A549 (cell line): ENCODE results near the gene ITGB3. TPM values are rescaled to one million over a fixed set of nuclear protein-coding genes. Genes with fewer than 3 reads are reported as not detected.

Experiments used
- ATAC-seq, 2 experiments: fragments of 200-7000 bp in 1 of 2; fragments of >200 bp in 1 of 2; cut with Nextera tagmentation in 1 of 2; cut with Tn5 transposase in 1 of 2; 3 replicates each; pipeline versions ENCODE4 v1.8.0 to v1.9.1; 2018 to 2020; ENCODE audit warnings: mild to moderate bottlenecking in 1 of 2, moderate library complexity in 1 of 2
- CTCF ChIA-PET: fragments of 300-600 bp; sonication (Branson Sonifier 250); formaldehyde crosslinking; extraction: SDS; loops from one replicate; lab custom pipeline; 2021; ENCODE audit warnings: antibody characterized with exemption, inconsistent platforms; lab: Yijun Ruan, JAX
- POLR2A ChIA-PET: fragments of 350-600 bp; formaldehyde crosslinking; extraction: SDS; loops from one replicate; lab custom pipeline; 2021; ENCODE audit warnings: antibody characterized with exemption, inconsistent platforms; lab: Yijun Ruan, JAX
- DNase-seq, 2 experiments: peaks; one replicate each; pipeline versions ENCODE4 v3.0.0 to v3.0.0-alpha.2; 2011 to 2016; ENCODE audit warnings: low read depth in 1 of 2, low spot score in 1 of 2
- FAIRE-seq: peaks from 2 replicates; lab custom pipeline; 2011; peaks lifted over from hg19 to GRCh38; lab: Jason Lieb, UNC
- H3K27ac ChIP-seq, 2 experiments: fragments of >200 bp; sonication (Bioruptor Twin); formaldehyde crosslinking; 3 replicates each; pipeline ENCODE4 v1.5.1; 2016 to 2017
- H3K4me1 ChIP-seq: fragments of >200 bp; sonication (Bioruptor Twin); formaldehyde crosslinking; 3 replicates; pipeline ENCODE4 v1.6.1; 2016
- H3K4me2 ChIP-seq: fragments of >200 bp; sonication (Bioruptor Twin); formaldehyde crosslinking; 3 replicates; pipeline ENCODE4 v1.6.1; 2016
- H3K4me3 ChIP-seq: fragments of >200 bp; sonication (Bioruptor Twin); formaldehyde crosslinking; 3 replicates; pipeline ENCODE4 v1.5.1; 2016
- H3K9me3 ChIP-seq: fragments of >200 bp; sonication (Bioruptor Twin); formaldehyde crosslinking; 3 replicates; pipeline ENCODE4 v1.6.1; 2016
- BHLHE40 ChIP-seq: IDR thresholded peaks from 2 replicates; pipeline ENCODE4 v1.6.1; 2012; ENCODE audit warnings: low read depth, low read length, inconsistent platforms
- CHD4 ChIP-seq: fragments of 200-600 bp; sonication (generic); IDR thresholded peaks from 2 replicates; pipeline ENCODE4 v1.6.1; 2016; ENCODE audit warnings: antibody characterized with exemption, mild to moderate bottlenecking, borderline replicate concordance
- FOSL2 ChIP-seq, 2 experiments: fragments of 450-650 bp in 1 of 2; fragments of >200 bp in 1 of 2; sonication (Bioruptor Twin) in 1 of 2; formaldehyde crosslinking; IDR thresholded peaks; 2 replicates each; pipeline versions ENCODE4 v1.5.0 to v1.6.1; 2016 to 2020; ENCODE audit warnings: mild to moderate bottlenecking in 1 of 2, moderate library complexity in 1 of 2
- GATA3 ChIP-seq: IDR thresholded peaks from 2 replicates; pipeline ENCODE4 v1.6.1; 2012; ENCODE audit warnings: borderline replicate concordance
- HOXB13 ChIP-seq: fragments of 250-450 bp; sonication (Bioruptor Pico); IDR thresholded peaks from 2 replicates; pipeline ENCODE4 v1.5.0; 2020; ENCODE audit warnings: low read depth, mild to moderate bottlenecking, moderate library complexity
- HOXB5 ChIP-seq: fragments of 250-450 bp; sonication (Bioruptor Pico); IDR thresholded peaks from 2 replicates; pipeline ENCODE4 v1.5.0; 2020; ENCODE audit warnings: mild to moderate bottlenecking, moderate library complexity
- JUNB ChIP-seq: fragments of >200 bp; sonication (Bioruptor Twin); formaldehyde crosslinking; IDR thresholded peaks from 2 replicates; pipeline ENCODE4 v1.6.1; 2016
- MAFK ChIP-seq: fragments of 450-650 bp; IDR thresholded peaks from 2 replicates; pipeline ENCODE4 v1.6.1; 2014; ENCODE audit not compliant: partially characterized antibody
- MAZ ChIP-seq: fragments of 150-350 bp; IDR thresholded peaks from 2 replicates; pipeline ENCODE4 v1.6.1; 2014; ENCODE audit warnings: antibody characterized with exemption, low read depth, low read length, borderline replicate concordance
- MYC ChIP-seq: IDR thresholded peaks from 2 replicates; pipeline ENCODE4 v1.6.1; 2012; ENCODE audit warnings: mild to moderate bottlenecking, inconsistent platforms, low read length, improper control_type of control experiment, borderline replicate concordance
- RAD21 ChIP-seq, 2 experiments: fragments of >200 bp in 1 of 2; sonication (Bioruptor Twin) in 1 of 2; formaldehyde crosslinking in 1 of 2; IDR thresholded peaks in 1 of 2; conservative IDR thresholded peaks in 1 of 2; 2 replicates in 1 of 2; 3 replicates in 1 of 2; pipeline ENCODE4 v1.6.1; 2012 to 2018; ENCODE audit warnings: inconsistent platforms in 1 of 2
- RARB ChIP-seq: fragments of 250-450 bp; sonication (Bioruptor Pico); IDR thresholded peaks from 2 replicates; pipeline ENCODE4 v1.8.0; 2021; ENCODE audit warnings: mild to moderate bottlenecking, moderate library complexity
- RCOR1 ChIP-seq: fragments of 150-350 bp; IDR thresholded peaks from 2 replicates; pipeline ENCODE4 v1.6.1; 2014; ENCODE audit warnings: antibody characterized with exemption, low read length, low read depth
- RFX5 ChIP-seq: fragments of 450-650 bp; IDR thresholded peaks from 2 replicates; pipeline ENCODE4 v1.7.1; 2014; ENCODE audit warnings: antibody characterized with exemption, mild to moderate bottlenecking, moderate library complexity
- WGBS: methylation state at CpG from one replicate; pipeline ENCODE4 v1.1.6; 2017; ENCODE audit errors: missing lambda C conversion rate; 5-methylcytosine and 5-hydroxymethylcytosine counted together
- polyA plus RNA-seq, 4 experiments: library from polyadenylated mRNA; depleted of rRNA in 3 of 4; stranded (reverse); fragments of >200 nt; fragmentation: RNase III in 1 of 4; extraction: RNeasy Plus Mini Kit Qiagen cat#74134 plus additional on column Dnase treatment in 1 of 4; gene quantifications; 2 replicates in 3 of 4; 3 replicates in 1 of 4; pipeline ENCODE4 v1.2.3, GENCODE V29; 2011 to 2017
- TF ChIP-seq, protein P1 (sequence below): IDR thresholded peaks from 2 replicates; pipeline ENCODE4 v1.6.1; 2012
- TF ChIP-seq, protein P2 (sequence below): IDR thresholded peaks from 2 replicates; pipeline ENCODE4 v1.6.1; 2012; ENCODE audit warnings: low read depth, borderline replicate concordance
- TF ChIP-seq, protein P3 (sequence below): fragments of 250-450 bp; sonication (Bioruptor Pico); IDR thresholded peaks from 2 replicates; pipeline ENCODE4 v1.5.0; 2020; ENCODE audit warnings: low read depth, mild to moderate bottlenecking, moderate library complexity
- TF ChIP-seq, protein P4 (sequence below): fragments of >200 bp; sonication (Bioruptor Twin); formaldehyde crosslinking; IDR thresholded peaks from 2 replicates; pipeline ENCODE4 v1.6.1; 2016

Gene ITGB3
- polyA plus RNA-seq, 2 of the 4 experiments (the other 2 are of a cell fraction), result 0.34 to 5.0 TPM

DNA sequence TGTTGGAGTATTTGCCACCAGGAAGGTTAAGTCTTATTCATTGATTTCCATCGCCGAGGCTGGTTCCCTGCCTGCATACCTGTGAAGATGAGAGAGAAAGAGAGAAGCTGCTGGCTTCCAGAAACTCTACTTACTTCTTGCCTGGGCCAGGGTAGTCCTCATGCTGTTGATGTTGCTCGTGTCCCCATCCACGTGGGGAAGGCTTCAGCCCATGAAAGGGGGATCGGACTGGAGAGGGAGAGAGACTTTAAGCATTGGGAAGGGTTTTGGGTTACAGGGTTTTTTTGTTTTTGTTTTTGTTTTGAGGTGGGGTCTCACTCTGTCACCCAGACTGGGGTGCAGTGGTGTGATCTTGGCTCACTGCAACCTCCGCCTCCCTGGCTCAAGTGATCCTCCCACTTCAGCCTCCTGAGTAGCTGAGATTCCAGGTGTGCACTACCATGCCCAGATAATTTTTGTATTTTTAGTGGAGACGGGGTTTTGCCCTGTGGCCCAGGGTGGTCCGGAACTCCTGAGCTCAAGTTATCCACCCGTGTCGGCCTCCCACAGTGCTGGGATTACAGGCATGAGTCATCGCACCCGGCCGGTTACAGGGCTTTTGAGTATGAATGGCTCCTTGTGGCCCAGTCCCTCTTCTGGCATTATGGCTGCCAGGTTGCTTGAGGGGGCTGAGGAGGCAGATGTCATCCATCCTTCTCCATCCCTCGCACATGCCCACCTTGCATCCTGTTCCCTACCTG lies 26.6 kb downstream of the ITGB3 start:
- Histone ChIP-seq H3K9me3 (no peaks in the 10 kb centered on the region), H3K4me1 (peaks cover 12% of the 10 kb centered on the region; the same call in 2 of the 3 replicates), H3K4me3 (no peak overlapping the region), H3K27ac (peak overlapping the region in 1 of 2 experiments; percentile 40; a peak in 1 of 6 replicates), H3K4me2 (no peak overlapping the region)
- DNase-seq (no peak), FAIRE-seq (no peak), ATAC-seq (no peak)
- POLR2A ChIA-PET, result no interaction called here
- CTCF ChIA-PET, result interaction anchor here (0.6 to 1.4 kb wide), 4 partner anchors 9 to 409 kb away, joined by 3 to 4 read pairs (median 3); no protein-coding TSS in a partner anchor
- TF ChIP-seq FOSL2 (IDR thresholded peaks at IDR 0.05), result no peak
- peak; percentile 46; the same call in 1 of the 2 replicates for TF ChIP-seq FOSL2 (CRISPR knock-in tag; IDR thresholded peaks at IDR 0.05)
- no peak for TF ChIP-seq RAD21 (conservative IDR thresholded peaks at IDR 0.05 in 1 of 2, IDR thresholded peaks at IDR 0.05 in 1 of 2)
- WGBS, result 79% methylated on average over 14 of the region's 14 CpGs

DNA sequence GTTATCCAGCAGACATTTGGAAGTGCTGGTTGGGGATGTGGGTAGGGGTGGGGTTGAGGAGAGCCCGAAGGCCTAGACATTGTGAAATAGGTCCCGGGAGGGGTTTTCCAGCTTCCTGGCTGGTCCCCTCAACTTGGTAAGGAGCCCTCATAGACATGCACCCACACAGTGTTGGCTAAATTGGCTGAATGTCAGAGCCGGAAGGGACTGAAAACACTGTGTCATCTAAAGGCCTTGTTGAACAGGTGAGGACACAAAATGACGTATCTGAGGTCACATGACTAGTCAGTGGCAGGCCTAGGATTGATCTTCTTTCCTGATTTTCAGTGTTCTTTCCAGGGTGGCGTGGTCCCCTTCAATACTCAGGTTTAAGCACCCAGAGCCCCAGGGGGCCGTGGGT lies 27.6 kb downstream of the ITGB3 start:
- DNase-seq (no peak), FAIRE-seq (no peak), ATAC-seq (no peak)
- no peak overlapping the region for H3K4me2 ChIP-seq
- ChIA-PET POLR2A (no interaction called here), CTCF (interaction anchor here (1.0 to 1.3 kb wide), 2 partner anchors 8 to 15 kb away, joined by 3 to 4 read pairs; no protein-coding TSS in a partner anchor)
- TF ChIP-seq, protein P1, sequence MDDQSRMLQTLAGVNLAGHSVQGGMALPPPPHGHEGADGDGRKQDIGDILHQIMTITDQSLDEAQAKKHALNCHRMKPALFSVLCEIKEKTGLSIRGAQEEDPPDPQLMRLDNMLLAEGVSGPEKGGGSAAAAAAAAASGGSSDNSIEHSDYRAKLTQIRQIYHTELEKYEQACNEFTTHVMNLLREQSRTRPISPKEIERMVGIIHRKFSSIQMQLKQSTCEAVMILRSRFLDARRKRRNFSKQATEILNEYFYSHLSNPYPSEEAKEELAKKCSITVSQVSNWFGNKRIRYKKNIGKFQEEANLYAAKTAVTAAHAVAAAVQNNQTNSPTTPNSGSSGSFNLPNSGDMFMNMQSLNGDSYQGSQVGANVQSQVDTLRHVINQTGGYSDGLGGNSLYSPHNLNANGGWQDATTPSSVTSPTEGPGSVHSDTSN, result no peak
- TF ChIP-seq, protein P2, sequence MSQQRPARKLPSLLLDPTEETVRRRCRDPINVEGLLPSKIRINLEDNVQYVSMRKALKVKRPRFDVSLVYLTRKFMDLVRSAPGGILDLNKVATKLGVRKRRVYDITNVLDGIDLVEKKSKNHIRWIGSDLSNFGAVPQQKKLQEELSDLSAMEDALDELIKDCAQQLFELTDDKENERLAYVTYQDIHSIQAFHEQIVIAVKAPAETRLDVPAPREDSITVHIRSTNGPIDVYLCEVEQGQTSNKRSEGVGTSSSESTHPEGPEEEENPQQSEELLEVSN, result no peak
- TF ChIP-seq MAZ, result no peak
- TF ChIP-seq FOSL2 (IDR thresholded peaks at IDR 0.05), result no peak
- TF ChIP-seq FOSL2 (CRISPR knock-in tag; IDR thresholded peaks at IDR 0.05), result no peak
- no peak for TF ChIP-seq HOXB5 (CRISPR knock-in tag)
- no peak overlapping the region for H3K27ac ChIP-seq
- H3K4me3 ChIP-seq, result no peak overlapping the region
- 73% methylated on average over 6 of the region's 6 CpGs for WGBS
- H3K4me1 ChIP-seq, result peaks cover 12% of the 10 kb centered on the region; the same call in 2 of the 3 replicates
- H3K9me3 ChIP-seq, result no peaks in the 10 kb centered on the region

DNA sequence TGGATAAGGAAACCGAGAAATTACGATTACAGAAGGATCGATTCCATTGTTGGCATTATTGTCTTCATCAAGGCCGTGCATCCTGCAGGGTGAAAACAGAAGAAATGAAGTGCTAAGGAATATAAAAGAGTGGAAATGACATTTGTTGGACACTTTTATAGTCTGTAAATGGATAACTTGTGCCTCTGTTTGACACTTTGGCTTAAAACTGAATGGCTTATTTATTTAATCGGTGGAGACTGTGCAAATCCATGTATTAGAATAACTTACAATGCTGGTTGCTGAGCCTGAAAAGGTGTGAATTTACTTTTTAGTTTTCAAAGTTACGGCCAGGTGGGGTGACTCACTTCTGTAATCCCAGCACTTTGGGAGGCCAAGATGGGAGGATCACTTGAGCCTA lies 31.4 kb downstream of the ITGB3 start:
- FAIRE-seq, result no peak
- Histone ChIP-seq H3K27ac (no peak overlapping the region), H3K4me3 (no peak overlapping the region), H3K4me2 (no peak overlapping the region), H3K9me3 (no peaks in the 10 kb centered on the region), H3K4me1 (peaks cover 8% of the 10 kb centered on the region; the same call in 2 of the 3 replicates)
- 64% methylated on average over 6 of the region's 6 CpGs for WGBS
- POLR2A ChIA-PET, result interaction anchor here (0.5 kb wide), 1 partner anchor 12 kb away, joined by 14 read pairs; no protein-coding TSS in a partner anchor
- ATAC-seq, result no peak
- CTCF ChIA-PET, result interaction anchor here (1.3 kb wide), 1 partner anchor 31 kb away, joined by 3 read pairs; no protein-coding TSS in a partner anchor
- TF ChIP-seq BHLHE40 (no peak), HOXB13 (no peak), RFX5 (no peak), RAD21 (conservative IDR thresholded peaks at IDR 0.05 in 1 of 2, IDR thresholded peaks at IDR 0.05 in 1 of 2) (no peak), CHD4 (no peak), JUNB (no peak), MYC (no peak), RCOR1 (no peak), RARB (no peak), MAFK (no peak), GATA3 (no peak)
- TF ChIP-seq, protein P3, sequence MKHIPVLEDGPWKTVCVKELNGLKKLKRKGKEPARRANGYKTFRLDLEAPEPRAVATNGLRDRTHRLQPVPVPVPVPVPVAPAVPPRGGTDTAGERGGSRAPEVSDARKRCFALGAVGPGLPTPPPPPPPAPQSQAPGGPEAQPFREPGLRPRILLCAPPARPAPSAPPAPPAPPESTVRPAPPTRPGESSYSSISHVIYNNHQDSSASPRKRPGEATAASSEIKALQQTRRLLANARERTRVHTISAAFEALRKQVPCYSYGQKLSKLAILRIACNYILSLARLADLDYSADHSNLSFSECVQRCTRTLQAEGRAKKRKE (CRISPR knock-in tag), result no peak
- TF ChIP-seq, protein P4, sequence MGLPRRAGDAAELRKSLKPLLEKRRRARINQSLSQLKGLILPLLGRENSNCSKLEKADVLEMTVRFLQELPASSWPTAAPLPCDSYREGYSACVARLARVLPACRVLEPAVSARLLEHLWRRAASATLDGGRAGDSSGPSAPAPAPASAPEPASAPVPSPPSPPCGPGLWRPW, result no peak
- DNase-seq, result no peak
